NCI-H1105 (cell line): ENCODE measurements around the gene PRR32.
"Not testable (repeated sequence)": the region's sequence is repeated elsewhere in the genome, so short reads cannot be mapped to it uniquely, and the experiment has no call there.

Experiments
- DNase-seq: peaks from one replicate; lab custom pipeline; 2025; lab: John Stamatoyannopoulos, UW

PRR32 gene

GRCh38 chrX:126819429-126819828 lies at the start of gene PRR32:
PRR32 (plus strand) TSS chrX:126819729; CDS start chrX:126819844, 115 bp downstream.
- no peak for DNase-seq

GRCh38 chrX:126770179-126770578 lies 49.4 kb upstream of the PRR32 start:
- no peak for DNase-seq

GRCh38 chrX:126785539-126785938 lies 34.0 kb upstream of the PRR32 start:
- DNase-seq: no peak

- DNase-seq: no peak
These were observed 20.5 kb upstream of the PRR32 start for GRCh38 chrX:126799059-126799458.

- DNase-seq: not testable (repeated sequence)
These were observed 12.7 kb upstream of the PRR32 start for GRCh38 chrX:126806784-126807183.

- no peak for DNase-seq
These were observed 3.7 kb upstream of the PRR32 start for GRCh38 chrX:126815806-126816205.

GRCh38 chrX:126820700-126821420 lies 1.3 kb downstream of the PRR32 start:
- DNase-seq: no peak

GRCh38 chrX:126824338-126825007 lies 4.9 kb downstream of the PRR32 start:
- DNase-seq: no peak

- no peak for DNase-seq
These were observed 6.2 kb downstream of the PRR32 start for GRCh38 chrX:126825566-126826193.

- DNase-seq: no peak
These were observed 16.7 kb downstream of the PRR32 start for GRCh38 chrX:126836186-126836585.

- DNase-seq: no peak
These were observed 27.6 kb downstream of the PRR32 start for GRCh38 chrX:126847143-126847542.

GRCh38 chrX:126855839-126856524 lies 36.5 kb downstream of the PRR32 start:
- no peak for DNase-seq
